Endometrial microvascular endothelial cells (primary cell): ENCODE measurements around the gene AQP12B. TPM values are rescaled to one million over a fixed set of nuclear protein-coding genes. Genes with fewer than 3 reads are reported as not detected.

ENCODE experiments used
- in situ Hi-C: cut with HindIII; loops from 2 replicates; pipeline ENCODE4 v1.10.0; 2017; ENCODE audit warnings: low sequenced_read_pairs, low pct_unique_long_range_greater_than_20kb; ENCODE audit errors: inconsistent ontology term
- total RNA-seq: library from RNA; depleted of rRNA; stranded (reverse); fragments of >200 nt; gene quantifications from one replicate; pipeline ENCODE4 v1.2.3, GENCODE V29; 2015; ENCODE audit errors: inconsistent ontology term

Gene AQP12B
- total RNA-seq, 1 donor from 2014 or later = not detected

DNA sequence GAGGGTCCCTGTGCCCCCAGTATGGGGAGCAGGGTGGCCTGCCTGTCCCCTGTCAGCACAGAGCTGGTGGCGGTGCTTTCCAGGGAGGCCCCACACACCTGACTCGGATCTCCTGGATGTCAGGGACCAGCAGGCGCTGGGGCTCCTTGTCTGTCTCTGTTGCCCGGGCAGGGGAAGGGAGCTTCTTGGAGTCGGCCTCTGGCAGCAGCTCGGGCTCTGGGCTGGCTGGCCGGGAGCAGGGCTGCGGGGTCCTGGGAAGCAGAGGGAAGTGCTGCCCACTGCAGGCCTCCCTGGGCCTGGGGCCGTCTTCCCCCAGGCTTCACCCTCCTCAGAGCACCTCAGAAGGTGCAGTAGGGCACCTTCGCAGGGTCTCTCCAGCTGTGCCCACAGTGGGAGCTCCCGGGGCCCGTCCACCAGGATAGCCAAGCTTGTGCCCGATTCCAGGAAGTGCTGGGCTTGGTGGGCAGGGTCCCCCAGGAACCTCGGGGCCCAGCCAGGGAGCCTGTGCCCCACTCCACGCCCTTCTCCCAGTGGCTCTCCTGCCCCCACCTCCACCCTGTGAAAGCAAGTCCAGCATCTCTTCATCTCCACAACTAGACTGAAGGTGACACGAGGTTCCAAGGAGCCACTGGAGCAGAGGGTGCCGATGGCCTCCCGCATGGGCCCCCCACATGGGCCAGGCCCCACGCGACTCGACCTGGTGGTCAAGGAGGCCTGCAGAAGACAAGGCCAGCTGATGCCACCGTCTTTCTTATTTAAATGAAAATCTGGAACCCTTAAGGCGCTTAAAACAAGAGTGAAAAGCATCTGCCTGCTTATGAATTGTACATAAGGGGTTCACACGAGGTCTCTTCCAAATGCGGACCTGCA, 37.2 kb upstream of the AQP12B start:
- in situ Hi-C loops = no loop called here

DNA sequence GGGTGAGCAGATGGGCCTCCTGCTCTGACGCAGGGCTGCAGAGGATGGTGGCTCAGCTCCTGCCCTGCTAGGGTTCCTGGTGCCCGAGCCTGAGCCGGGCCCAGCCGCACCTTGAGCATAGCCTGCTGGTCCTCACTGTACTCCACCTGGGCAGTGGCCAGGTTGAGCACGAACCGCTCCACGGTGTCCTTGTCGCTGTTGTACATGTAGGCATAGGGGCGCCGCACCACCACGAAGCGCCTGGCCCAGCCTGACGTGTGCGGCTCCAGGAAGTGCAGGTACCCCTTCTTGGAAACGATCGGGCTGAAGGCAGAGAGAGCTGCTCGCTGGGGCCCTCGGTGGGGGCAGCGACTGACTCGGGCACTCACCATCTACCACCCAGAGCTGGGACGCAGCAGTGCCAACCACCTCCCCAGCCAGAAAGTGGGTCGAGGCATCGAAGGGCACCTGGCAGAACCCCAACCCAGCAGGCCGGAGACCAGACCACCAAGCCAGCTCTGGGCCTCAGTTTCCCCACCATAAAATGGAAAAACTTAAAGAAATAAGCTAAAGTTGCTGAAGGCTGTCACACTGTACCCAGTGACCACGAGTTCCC, 36.3 kb upstream of the AQP12B start:
- in situ Hi-C loops = no loop called here

DNA sequence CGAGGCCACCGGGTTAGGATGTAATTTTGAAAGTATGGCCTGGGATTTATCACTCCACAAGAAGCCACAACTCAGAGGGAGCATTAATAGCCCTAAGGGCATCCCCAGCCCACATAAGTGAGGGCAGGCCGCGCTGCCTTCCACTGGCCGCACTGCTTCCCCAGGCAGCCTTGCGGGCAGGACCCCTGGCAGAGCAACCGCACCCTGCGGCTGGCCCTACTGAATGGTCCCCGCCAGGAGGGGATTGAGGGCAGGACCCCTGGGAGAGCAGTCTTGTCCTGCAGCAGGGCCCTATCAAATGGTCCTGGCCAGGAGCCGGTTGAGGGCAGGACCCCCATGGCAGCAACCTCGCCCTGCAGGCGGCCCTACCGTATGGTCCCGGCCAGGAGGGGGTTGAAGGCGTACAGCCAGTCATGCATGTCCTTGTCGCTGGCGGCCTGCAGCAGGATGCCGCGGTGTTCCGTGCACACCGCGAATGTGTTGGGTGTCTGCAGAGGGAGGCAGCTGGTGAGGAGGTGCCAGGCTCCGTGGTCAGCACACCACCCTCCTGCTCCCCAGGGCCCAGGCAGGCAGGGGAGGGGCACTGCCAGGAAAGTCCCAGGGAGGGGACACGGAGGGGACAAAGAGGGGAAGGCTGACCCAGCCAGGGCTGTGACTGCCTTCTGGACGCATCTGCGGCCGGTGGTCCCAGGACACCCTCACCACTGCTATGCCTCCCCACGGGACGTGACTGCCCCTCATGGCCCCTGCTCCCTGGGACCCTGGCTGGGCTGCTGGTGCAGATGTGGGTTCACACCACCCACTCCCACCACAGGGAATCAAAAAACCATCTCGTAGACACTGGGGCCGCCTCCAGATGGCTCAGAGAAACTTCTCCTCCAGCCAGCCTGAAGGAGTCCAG, 35.2 kb upstream of the AQP12B start:
- in situ Hi-C loops = no loop called here

DNA sequence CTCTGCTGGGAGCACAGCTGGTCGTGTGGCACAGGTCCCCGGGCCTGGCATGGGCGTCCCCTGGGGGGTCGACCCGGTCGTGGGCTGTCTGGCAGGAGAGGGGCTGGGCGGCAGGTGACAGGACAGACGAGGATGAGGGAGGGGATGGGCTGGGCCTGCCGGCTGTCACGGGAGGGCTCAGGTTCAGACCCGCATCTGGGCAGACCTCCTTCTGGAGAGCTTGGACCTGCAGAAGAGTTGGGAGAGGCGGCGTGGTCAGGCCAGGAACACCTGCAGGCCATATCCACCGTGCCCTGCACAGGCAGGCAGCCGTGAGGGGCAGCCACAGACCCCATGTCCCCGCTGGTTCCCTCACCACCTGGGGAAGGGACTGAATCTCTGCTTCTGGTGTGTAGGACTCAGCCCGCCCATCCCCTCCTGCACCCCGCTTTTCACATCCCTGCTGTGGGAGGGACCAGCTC, 34.5 kb upstream of the AQP12B start:
- in situ Hi-C loops = no loop called here

DNA sequence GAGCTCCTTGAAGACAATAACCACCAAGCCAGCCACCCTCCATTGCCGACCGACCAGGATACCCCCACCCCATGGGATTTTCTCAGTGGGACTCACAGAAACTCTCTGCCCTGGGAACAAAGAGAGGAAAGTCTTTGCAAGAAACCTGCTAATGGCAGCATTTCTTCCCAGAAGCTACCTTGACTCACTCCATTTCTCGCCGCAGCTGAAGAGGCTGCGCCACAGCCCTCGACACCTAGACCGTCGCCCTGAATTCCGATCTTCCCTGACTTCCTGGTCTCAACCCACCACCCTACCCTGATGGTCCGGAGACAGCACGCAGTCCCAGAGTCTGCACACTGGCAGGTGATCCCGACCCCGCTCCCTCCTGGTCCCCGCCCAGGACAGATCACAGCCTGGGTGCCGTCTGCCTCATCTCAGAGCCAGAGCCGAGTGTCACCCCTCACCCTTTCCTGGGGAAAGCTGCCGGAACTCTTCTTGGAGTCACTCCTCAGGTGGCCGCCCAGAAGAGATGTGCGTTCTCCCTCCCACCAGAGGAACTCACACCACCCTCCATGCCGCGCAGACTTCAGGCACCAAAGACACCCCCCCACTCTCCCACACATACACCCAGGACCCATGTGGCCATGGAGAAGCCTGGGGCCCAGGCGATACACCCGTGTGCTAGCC, 33.6 kb upstream of the AQP12B start:
- in situ Hi-C loops = no loop called here

DNA sequence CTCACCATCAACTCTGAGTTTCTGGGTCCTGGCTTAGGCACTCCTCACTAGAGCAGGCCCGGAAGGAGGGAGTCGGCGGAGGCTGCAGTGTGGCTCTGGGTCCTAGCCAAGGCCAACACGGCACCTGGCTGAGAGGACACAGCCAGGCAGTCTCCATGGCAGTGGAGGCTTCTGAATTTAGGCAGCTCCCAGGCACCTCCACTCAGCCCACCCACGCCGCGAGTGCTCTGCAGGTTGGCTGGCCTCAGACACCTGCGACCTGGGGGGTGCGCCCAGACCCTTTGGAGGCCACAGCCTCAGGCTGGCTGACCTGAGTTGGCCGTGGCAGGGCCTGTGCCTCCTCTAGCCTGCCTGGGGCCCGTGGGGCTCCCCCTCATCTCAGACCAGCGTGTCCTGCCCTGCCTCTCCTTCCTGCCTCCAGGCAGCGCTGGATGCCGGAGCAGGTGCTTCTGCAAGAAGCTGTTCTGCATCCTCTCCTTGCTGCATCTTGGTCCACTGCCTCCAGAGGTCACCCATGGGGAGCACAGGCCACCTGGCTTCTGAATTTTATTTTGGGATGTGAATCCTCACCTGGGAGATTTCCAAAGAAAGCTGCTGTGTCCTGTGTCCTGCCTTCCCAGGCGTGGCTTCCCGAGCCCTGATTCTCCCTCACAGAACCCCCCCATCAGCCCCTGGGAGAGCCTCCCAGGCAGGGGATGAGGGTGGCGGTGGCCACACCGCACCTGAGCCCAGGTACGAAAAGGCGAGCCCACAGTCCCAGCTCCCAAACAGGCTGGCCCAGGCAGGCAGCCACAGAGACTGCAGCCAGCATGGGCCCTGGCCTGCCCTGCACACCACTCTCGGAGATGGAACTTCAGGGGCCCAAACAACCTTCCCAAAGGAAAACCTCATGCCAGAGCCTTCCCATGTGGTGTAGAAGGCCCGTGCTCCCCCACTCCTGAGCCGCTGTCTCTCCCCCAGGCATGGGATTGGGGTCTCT, 32.4 kb upstream of the AQP12B start:
- in situ Hi-C loops = no loop called here

DNA sequence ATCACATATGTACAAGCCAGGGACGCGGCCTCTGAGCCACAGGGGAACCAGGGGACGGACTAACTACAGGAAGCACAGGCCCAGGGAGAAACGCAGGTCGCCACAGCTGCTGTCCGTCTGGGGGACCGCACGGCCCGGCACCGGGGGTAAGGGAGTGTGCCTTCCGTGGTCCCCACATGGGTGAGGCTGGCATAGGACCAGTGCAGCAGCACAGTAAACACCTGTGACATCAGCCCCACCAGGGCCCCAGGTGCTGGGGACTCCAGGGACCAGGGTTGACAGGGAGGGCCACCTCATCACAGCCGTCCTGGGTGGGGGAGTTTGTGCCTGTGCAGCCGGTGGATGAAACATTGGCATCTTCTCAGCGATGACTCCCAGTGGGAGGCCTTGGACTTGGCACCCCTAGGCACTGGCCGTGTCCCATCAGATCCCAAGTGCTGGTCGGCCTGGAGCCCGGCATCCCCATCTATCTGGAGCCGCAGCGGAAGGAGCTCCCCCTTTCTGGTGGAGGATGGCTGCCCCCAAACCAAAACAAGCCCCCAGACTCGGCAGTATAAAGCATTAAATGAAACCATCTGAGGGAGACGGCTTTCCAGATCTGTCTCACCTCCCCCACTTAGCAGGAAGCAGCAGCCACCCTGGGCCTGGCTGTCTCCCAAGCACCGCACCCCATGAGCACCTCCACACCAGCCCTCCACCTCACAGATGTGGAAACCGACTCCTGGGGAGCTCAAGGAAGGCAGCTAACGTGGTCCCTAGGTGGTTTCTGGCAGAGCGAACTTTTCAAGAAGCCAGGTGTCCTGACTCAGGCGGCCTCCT, 31.5 kb upstream of the AQP12B start:
- in situ Hi-C loops = no loop called here

DNA sequence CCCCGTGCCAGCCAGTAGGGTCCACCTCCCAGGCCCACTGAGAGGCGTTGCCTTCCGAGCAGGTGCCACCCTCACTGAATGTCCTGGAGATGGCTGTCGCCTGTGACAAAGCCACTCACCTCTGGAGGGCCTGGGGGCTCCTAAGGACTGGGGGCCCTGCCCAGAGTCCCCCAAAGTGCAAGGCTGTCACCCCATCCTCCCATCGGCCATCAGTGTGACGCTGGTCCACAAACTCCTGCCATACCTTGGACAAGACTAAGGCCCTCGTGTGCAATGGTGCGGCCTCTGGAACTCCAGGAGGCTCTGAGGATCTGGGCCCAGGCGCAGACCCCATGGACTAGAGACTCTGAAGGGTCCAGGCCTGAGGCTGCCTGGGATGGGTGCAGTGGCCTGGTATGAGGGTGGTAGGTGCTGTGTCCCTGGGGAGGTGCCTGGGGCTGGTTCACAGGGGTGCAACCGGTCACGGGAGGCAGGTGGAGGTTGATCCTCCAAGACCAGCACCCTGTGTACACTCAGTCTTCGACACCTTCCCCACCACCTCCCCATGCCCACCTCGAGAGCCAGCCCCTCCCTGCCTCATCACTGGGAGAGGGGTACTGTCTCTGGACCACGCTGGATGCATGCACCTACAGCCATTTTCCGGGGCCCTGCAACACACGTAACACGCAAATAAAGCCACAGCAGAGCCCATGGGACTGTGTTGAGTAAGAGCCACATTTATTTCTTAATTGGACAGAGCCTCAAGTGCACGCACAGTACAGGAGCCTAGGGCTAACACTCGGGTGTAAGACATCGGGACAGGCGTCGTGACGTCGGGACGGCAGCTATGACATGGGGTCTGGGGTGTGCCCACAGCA, 30.6 kb upstream of the AQP12B start:
- in situ Hi-C loops = no loop called here

DNA sequence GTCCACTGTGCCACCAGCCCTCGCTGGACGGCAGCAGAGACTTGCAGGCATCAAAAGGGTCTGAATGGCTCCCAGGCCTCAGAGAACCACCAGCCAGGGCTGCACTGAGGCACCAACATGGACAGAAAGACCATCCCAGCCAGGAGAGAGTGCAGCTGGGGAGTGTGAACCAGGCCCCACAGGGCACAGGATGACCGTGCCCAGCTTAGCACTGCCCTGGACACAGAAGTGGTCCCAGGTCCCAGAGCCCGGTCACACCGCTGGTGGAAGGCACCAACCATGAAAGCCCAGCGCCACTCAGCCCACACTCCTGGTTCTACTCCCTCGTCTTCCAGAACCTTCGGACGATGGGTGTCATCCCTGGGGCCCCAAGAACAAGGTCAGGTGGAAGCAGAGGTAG, 29.4 kb upstream of the AQP12B start:
- in situ Hi-C loops = no loop called here

DNA sequence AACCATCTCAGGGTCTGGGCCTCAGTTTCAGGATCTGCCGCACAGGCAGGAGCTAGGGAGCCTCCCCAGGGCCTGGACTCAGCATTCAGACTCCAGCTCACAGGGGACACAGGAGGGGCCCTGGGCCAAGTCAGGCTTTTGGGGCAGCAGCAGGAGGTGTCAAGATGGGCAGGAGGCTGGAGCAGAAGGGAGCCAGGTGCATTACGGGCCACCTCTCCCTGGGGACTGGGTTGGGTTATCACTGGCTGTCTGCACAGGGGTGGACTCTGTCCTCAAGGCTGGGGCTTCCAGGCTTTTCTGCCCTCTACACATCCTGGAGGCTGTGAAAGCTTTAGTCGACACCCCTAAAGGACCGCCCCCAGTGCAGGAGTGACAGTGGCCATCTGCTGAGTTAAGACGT, 29.0 kb upstream of the AQP12B start:
- in situ Hi-C loops = no loop called here

DNA sequence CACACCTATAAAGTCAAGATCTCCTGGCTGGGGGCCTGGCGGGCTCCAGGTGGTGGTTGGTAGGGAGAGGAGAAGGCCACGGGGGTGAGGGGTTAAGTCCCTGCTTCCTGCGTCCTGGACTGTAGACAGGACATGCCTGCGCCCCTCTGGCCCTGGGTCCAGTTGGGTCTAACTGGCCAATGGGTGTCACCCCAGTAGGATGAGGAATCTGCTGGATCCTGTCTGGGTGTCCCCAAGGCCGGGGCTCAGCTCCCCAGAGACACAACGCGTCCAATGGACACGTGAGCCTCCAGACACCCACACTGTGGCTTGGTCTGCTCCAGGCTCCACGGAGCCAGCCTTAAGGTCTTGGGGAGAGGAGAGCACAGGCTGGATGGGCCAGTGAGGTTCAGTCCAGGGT, 28.6 kb upstream of the AQP12B start:
- in situ Hi-C loops = no loop called here

DNA sequence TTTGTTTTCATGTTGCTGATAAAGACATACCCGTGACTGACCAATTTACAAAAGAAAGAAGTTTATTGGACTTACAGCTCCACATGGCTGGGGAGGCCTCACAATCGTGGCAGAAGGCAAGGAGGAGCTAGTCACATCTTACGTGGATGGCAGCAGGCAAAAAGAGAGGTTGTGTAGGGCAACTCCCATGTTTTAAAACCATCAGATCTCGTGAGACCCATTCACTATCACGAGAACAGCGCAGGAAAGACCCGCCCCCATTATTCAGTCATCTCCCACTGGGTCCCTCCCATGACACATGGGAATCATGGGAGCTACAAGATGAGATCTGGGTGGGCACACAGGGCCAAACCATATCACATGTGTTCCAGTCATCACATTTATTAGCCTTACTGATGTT, 25.8 kb upstream of the AQP12B start:
- in situ Hi-C loops = no loop called here

DNA sequence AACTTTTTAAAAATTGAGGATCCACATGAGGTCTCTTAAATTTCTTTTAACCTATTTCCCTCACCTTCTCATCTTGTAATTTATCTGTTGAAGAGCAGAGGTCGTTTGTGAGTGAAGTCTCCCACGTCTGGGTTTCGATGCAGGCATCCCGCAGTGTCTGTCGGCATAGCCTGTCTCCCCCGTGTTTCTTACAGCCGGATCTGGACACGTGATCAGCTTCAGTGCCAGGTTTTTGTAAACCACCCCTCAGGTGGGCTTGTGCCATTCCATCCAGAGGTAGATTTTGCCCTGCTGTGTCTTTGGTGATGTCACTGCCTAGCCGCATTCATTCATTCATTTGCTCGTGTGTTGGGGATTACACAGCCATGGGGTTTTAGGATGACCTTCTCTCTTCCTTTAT, 25.1 kb upstream of the AQP12B start:
- in situ Hi-C loops = no loop called here

DNA sequence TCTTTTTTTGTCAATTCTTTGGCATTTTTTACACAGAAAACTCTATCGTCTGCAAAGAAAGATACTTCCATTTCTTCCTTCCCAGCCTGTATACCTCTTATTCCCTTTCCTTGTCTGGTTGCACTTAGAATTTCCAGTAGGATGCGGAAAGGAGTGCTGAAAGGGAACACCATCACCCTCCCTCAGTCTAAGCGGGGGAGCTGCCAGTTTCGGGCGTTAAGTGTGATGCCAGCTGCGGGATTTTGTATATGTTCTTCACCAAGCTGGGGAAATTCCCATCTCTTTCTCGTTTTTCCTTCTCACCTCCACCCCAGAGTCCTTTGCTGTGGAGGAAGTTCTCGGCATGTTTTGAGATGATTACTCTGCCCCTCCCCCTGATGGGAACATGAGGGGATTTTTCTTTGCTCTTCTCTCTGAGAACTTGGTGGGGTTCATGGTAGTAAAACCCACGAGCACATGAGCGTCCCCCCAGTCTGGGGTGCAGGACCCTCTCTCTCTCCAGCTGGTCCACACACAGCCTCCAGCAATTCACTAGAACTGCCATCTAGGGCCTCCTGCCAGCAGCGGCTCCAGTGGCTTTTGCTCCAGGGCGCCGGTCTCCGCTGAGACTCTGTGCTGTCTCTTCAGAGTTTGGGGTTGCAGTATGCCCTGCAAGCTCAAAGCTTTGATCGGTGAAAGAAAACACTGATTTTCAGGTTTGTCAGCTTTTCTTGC, 24.5 kb upstream of the AQP12B start:
- in situ Hi-C loops = no loop called here

DNA sequence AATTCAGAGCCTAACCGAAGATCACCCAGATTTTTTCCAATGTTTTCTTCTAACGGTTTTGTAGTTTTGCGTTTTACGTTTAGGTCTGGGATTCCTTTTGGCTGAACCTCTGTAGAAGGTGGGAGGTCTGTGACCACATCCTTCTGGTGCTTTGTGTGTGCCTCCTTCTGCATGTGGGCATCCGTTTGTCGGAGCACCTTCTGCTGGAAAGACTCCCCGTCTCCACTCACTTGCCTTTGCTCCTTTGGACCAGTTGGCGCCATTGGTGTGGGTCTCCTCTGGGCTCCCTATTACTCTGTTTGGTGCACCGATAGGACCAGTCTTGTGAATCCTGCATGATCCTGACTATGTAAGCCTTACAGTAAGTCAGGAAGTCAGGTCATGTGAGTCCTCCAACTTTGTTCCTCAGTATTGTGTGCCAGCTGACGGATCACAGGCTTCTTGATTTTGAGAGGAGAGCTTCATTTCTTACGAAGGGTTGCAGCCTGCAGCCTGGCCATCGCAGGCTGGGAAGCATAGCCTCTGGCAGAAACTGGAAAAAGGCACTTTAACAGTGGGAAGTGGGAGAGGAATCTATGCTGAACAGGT, 22.6 kb upstream of the AQP12B start:
- in situ Hi-C loops = no loop called here
